Aorta (tissue), 5 donors: ENCODE data around the gene IFNL3. TPM values are rescaled to one million over a fixed set of nuclear protein-coding genes. Genes with fewer than 3 reads are reported as not detected.

Experiments
- ATAC-seq: fragments of 200-7000 bp; cut with Tn5 transposase; one replicate; pipeline ENCODE4 v1.9.1; 2022; ENCODE audit warnings: moderate library complexity; ENCODE audit not compliant: low FRiP score
- DNase-seq, 2 donors: peaks; one replicate each; pipeline ENCODE4 v3.0.0-alpha.2; 2020
- H3K27ac ChIP-seq, 2 donors: one replicate each; pipeline ENCODE4 v1.5.1; 2013; ENCODE audit warnings: low read length in 2 of 2, mild to moderate bottlenecking in 2 of 2, moderate library complexity in 2 of 2, control low read depth in 1 of 2, inconsistent platforms in 1 of 2, low read depth in 1 of 2
- H3K27me3 ChIP-seq, 2 donors: one replicate each; pipeline ENCODE4 v1.6.1; 2013; ENCODE audit warnings: control low read depth in 1 of 2, low read length in 1 of 2, mild to moderate bottlenecking in 1 of 2, moderate library complexity in 1 of 2; ENCODE audit not compliant: insufficient read depth in 2 of 2, control insufficient read depth in 1 of 2
- H3K36me3 ChIP-seq, 2 donors: one replicate each; pipeline ENCODE4 v1.6.1; 2013; ENCODE audit warnings: control low read depth in 1 of 2, low read length in 1 of 2, mild to moderate bottlenecking in 1 of 2; ENCODE audit not compliant: insufficient read depth in 2 of 2, control insufficient read depth in 1 of 2
- H3K4me1 ChIP-seq, 2 donors: one replicate each; pipeline ENCODE4 v1.6.1; 2013; ENCODE audit warnings: low read length in 2 of 2, control low read depth in 1 of 2, mild to moderate bottlenecking in 1 of 2, moderate library complexity in 1 of 2; ENCODE audit not compliant: insufficient read depth in 2 of 2, control insufficient read depth in 1 of 2
- H3K4me3 ChIP-seq, 2 donors: one replicate each; pipeline ENCODE4 v1.5.1; 2013; ENCODE audit warnings: low read length in 2 of 2, control low read depth in 1 of 2, mild to moderate bottlenecking in 1 of 2
- H3K9me3 ChIP-seq: one replicate; pipeline ENCODE4 v1.6.1; 2013; ENCODE audit warnings: mild to moderate bottlenecking, low read length; ENCODE audit not compliant: control insufficient read depth
- WGBS, 2 donors: extraction: QIAGEN DNeasy Blood & Tissue Kit; methylation state at CpG; one replicate each; pipeline ENCODE4 v1.1.7; 2013; 5-methylcytosine and 5-hydroxymethylcytosine counted together
- intact Hi-C, 2 donors: fragments of 100-400 bp; cut with DNase I; formaldehyde crosslinking; loops; one replicate each; pipeline versions ENCODE4 v1.14.2 to v1.15.0; 2022
- polyA plus RNA-seq, 2 donors: library from polyadenylated mRNA; stranded (reverse); fragments of 200-250 nt; gene quantifications; one replicate each; pipeline ENCODE4 v1.2.3, GENCODE V29; 2013
- total RNA-seq, 2 donors: library from RNA; stranded (reverse); fragmentation: NEBNext Ultra II Directional; extraction: Animal tissue kit (Norgen Biotek cat#: 25700); gene quantifications; one replicate each; pipeline ENCODE4 v1.2.1, GENCODE V29; 2021
- donor health status: healthy with polysubstance abuse.
- donor health status: Bipolar disorder and iron deficiency.
- donor health status: DM: no; HTN: no; CAD: no.
- donor health status: DM: no; HTN: no; CAD: no.
- donor health status: DM: yes; HTN: yes; CAD: no.

The IFNL3 gene
- total and polyA plus RNA-seq, 4 donors = not detected

- H3K4me1 ChIP-seq = no peaks in the 10 kb centered on the region
- 67 to 69% methylated on average over 3 of the region's 3 CpGs for WGBS, 2 donors
- peaks cover 0 to under 1% of the 10 kb centered on the region in 2 donors for H3K27me3 ChIP-seq
- H3K9me3 ChIP-seq = peaks cover under 1% of the 10 kb centered on the region
- H3K27ac ChIP-seq = no peak overlapping the region
- H3K4me3 ChIP-seq = no peak overlapping the region
- intact Hi-C loops = no loop called here
- ATAC-seq (no peak), DNase-seq (no peak)
- no peaks in the 10 kb centered on the region for H3K36me3 ChIP-seq
Observed at GRCh38 chr19:39261704-39262103, 16.9 kb upstream of the IFNL3 start.

- no peak for DNase-seq
- no peaks in the 10 kb centered on the region for H3K4me1 ChIP-seq
- H3K36me3 ChIP-seq = no peaks in the 10 kb centered on the region
- intact Hi-C loops = no loop called here
- WGBS, 2 donors = 85 to 95% methylated on average over 4 of the region's 4 CpGs
- ATAC-seq = no peak
- H3K27ac ChIP-seq = no peak overlapping the region
- H3K27me3 ChIP-seq = peaks cover 0 to 3% of the 10 kb centered on the region in 2 donors
- peaks cover 3% of the 10 kb centered on the region for H3K9me3 ChIP-seq
- no peak overlapping the region for H3K4me3 ChIP-seq
Observed at GRCh38 chr19:39257227-39257626, 12.4 kb upstream of the IFNL3 start.

- H3K36me3 ChIP-seq = no peaks in the 10 kb centered on the region
- H3K4me1 ChIP-seq = no peaks in the 10 kb centered on the region
- no peak for DNase-seq
- peaks cover 0 to 3% of the 10 kb centered on the region in 2 donors for H3K27me3 ChIP-seq
- 82% methylated on average over 29 of the region's 29 CpGs for WGBS, 2 donors
- no peak for ATAC-seq
- H3K4me3 ChIP-seq = no peak overlapping the region
- H3K27ac ChIP-seq = no peak overlapping the region
- intact Hi-C loops = no loop called here
- H3K9me3 ChIP-seq = peaks cover 3% of the 10 kb centered on the region
Observed at GRCh38 chr19:39254531-39255345, 9.9 kb upstream of the IFNL3 start.

GRCh38 chr19:39253374-39254149, 8.8 kb upstream of the IFNL3 start:
- WGBS, 2 donors = 82 to 84% methylated on average over 8 of the region's 8 CpGs
- Histone ChIP-seq H3K36me3 (no peaks in the 10 kb centered on the region), H3K4me3 (no peak overlapping the region), H3K27ac (no peak overlapping the region), H3K9me3 (peaks cover 3% of the 10 kb centered on the region), H3K4me1 (no peaks in the 10 kb centered on the region), H3K27me3 (peaks cover 0 to 3% of the 10 kb centered on the region in 2 donors)
- intact Hi-C loops = no loop called here
- DNase-seq (no peak), ATAC-seq (no peak)

GRCh38 chr19:39252458-39252857, 7.7 kb upstream of the IFNL3 start:
- Histone ChIP-seq H3K4me1 (no peaks in the 10 kb centered on the region), H3K27me3 (peaks cover 0 to 3% of the 10 kb centered on the region in 2 donors), H3K27ac (no peak overlapping the region), H3K36me3 (no peaks in the 10 kb centered on the region), H3K4me3 (no peak overlapping the region), H3K9me3 (peaks cover 3% of the 10 kb centered on the region)
- intact Hi-C loops = no loop called here
- DNase-seq (no peak), ATAC-seq (no peak)
- WGBS, 2 donors = 69 to 71% methylated on average over 3 of the region's 3 CpGs

- H3K9me3 ChIP-seq = peaks cover 3% of the 10 kb centered on the region
- no peak overlapping the region for H3K27ac ChIP-seq
- intact Hi-C loops = no loop called here
- 56 to 57% methylated on average over 3 of the region's 3 CpGs for WGBS, 2 donors
- DNase-seq = no peak
- H3K4me3 ChIP-seq = no peak overlapping the region
- H3K4me1 ChIP-seq = no peaks in the 10 kb centered on the region
- H3K27me3 ChIP-seq = peaks cover 0 to 3% of the 10 kb centered on the region in 2 donors
- no peak for ATAC-seq
- no peaks in the 10 kb centered on the region for H3K36me3 ChIP-seq
Observed at GRCh38 chr19:39251846-39252245, 7.0 kb upstream of the IFNL3 start.

GRCh38 chr19:39251081-39251480, 6.3 kb upstream of the IFNL3 start:
- DNase-seq (no peak), ATAC-seq (no peak)
- Histone ChIP-seq H3K9me3 (no peaks in the 10 kb centered on the region), H3K4me3 (no peak overlapping the region), H3K27ac (no peak overlapping the region), H3K4me1 (no peaks in the 10 kb centered on the region), H3K36me3 (no peaks in the 10 kb centered on the region), H3K27me3 (no peaks in the 10 kb centered on the region)
- WGBS, 2 donors = 80 to 87% methylated on average over 5 of the region's 5 CpGs
- intact Hi-C loops = no loop called here

- no peak for ATAC-seq
- 47 to 48% methylated on average over 13 of the region's 13 CpGs for WGBS, 2 donors
- DNase-seq = no peak
- Histone ChIP-seq H3K36me3 (no peaks in the 10 kb centered on the region), H3K4me3 (no peak within 1 kb of the TSS), H3K27me3 (no peaks in the 10 kb centered on the region), H3K4me1 (no peaks in the 10 kb centered on the region), H3K27ac (no peak within 1 kb of the TSS), H3K9me3 (no peaks in the 10 kb centered on the region)
- intact Hi-C loops = no loop called here
Observed at GRCh38 chr19:39248806-39249205, 4.0 kb upstream of the IFNL3 start, which contains the start of gene IFNL4. IFNL4 (minus strand) TSS chr19:39248856.
